GM12864 (cell line): Measurements from ENCODE around the gene NUP133.

Experiments
- DNase-seq: peaks from one replicate; pipeline ENCODE4 v3.0.0-alpha.2; 2011; ENCODE audit warnings: low read depth
- H3K4me3 ChIP-seq: 2 replicates; pipeline ENCODE4 v1.5.1; 2011; ENCODE audit warnings: mild to moderate bottlenecking, low read depth, low read length, control low read depth
- TF ChIP-seq, protein P1 (sequence below): IDR thresholded peaks from 2 replicates; pipeline ENCODE4 v1.5.1; 2011; ENCODE audit warnings: low read depth, mild to moderate bottlenecking, moderate library complexity, low read length, control low read depth, inconsistent platforms; ENCODE audit errors: missing control alignments

Gene NUP133

DNA sequence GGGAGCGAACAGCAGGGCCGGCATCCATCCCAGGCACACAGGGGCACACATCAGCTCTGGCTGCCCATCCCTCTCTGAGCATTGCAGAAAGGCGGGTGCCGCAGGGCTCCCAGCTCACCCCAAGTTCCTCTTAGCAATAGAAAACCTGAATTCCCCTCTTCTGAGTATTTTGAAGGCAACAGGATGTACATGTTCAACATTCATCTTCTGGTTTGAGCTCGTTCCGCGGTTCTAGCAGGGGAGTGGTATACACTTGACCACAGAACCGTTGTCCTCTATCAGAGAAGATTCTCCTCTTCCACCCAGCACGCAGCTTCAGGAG lies 97.8 kb downstream of the NUP133 start:
- H3K4me3 ChIP-seq: no peak overlapping the region
- TF ChIP-seq, protein P1, sequence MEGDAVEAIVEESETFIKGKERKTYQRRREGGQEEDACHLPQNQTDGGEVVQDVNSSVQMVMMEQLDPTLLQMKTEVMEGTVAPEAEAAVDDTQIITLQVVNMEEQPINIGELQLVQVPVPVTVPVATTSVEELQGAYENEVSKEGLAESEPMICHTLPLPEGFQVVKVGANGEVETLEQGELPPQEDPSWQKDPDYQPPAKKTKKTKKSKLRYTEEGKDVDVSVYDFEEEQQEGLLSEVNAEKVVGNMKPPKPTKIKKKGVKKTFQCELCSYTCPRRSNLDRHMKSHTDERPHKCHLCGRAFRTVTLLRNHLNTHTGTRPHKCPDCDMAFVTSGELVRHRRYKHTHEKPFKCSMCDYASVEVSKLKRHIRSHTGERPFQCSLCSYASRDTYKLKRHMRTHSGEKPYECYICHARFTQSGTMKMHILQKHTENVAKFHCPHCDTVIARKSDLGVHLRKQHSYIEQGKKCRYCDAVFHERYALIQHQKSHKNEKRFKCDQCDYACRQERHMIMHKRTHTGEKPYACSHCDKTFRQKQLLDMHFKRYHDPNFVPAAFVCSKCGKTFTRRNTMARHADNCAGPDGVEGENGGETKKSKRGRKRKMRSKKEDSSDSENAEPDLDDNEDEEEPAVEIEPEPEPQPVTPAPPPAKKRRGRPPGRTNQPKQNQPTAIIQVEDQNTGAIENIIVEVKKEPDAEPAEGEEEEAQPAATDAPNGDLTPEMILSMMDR: no peak
- DNase-seq: no peak

DNA sequence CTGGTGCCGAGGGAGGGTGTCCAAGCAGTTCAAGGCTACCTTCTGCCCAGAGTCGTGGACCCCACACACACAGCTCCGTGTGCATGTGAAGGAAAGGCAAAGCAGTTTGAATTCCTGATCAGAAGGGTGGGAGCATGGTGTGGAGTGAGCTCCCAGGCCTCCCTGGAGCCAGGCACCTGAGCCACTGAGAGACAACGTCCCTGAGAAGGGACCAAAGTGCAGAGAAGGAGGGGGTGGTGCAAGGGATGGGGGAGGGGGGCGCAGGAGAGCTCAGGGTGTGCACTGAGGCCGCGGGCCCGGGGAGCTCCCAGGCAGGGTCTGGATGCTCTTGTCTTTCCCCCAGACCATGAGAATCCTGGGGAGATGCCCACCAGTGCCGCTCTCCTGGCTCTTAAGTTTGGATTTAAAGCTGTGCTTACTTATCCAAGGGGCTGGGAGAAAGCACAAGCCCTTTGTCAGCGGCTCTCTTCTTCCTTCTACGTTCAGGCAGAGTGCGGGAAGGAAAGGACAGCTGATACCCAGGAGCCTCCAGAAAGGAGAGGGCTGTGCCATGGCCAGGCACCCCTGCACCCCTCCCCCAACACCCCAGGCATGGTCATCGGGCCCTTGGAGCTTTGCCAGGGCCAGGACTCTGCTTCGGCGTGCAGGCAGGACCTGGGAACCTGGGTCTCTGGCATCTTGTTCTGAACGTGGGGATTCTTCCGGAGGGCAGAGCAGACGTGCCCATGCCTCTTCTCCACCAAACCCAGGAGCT lies 98.3 kb downstream of the NUP133 start:
- no peak for DNase-seq
- TF ChIP-seq, protein P1: no peak
- H3K4me3 ChIP-seq: no peak overlapping the region

DNA sequence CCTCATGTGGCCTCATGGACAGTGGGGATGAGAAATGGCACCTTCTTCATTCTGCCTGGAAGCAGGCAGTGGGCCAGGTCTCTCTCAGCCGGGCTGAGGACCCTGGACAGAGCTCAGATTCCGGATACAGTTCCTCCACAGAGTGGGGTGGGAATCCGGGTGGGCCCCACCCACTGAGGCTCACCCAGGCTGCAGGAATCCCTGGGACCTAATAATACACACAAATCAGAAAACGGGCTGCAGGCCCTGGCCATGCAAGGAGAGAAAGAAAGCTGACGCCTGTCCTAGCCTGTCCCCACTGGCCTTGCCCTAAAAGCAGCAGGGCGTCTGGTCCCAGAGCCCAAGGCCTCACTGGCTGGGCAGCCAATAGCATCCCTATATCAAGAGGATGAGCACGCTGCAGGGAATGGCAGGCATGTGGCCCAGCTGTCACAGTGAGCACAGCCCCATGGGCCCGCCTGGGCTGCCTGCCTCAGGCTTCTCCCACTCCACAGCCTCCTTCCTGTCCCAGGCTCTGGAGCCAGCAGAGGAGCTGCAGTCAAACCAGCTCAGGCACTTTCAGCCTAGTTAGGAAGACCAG lies 99.6 kb downstream of the NUP133 start:
- no peak for DNase-seq
- TF ChIP-seq, protein P1: no peak
- no peak overlapping the region for H3K4me3 ChIP-seq

DNA sequence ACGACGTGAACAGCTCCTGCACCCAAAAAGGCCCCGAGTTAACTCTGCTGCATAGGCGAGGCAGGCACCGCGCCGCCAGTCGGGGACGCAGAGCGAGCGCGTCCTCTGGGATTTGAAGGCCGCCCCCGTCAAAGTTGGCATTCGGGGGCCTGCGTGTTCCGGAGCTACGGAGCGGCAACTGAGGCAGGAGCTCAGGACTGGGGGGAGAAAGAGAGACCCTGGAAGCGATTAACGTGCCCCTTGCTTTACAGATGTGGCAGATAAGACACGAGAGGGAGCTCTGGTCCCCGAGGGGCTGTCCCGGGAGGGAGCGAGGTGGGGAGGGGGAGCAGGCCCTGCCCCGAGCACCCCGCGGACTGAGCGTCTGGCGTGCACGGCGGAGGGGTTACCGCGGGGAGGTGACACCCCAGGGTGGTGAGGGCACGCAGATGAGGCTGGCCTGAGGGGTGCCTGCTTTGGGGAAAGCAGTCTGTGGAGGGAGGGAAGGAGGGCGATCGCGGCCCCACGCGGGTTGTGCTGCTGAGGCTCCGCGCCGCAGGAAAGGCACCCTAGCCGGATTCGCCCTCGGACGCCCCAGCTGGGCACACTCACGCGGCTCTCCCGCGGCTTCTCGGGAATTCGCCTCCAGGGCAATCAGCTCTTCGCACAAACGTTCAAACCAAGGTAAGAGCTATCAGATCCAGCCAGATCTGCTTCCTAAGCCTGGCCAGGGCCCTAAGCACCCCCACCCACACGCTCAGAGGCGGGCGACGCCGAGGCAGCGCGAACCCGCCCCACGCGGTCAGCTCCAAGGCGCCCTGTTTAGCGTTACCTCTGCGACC lies 100.7 kb downstream of the NUP133 start:
- H3K4me3 ChIP-seq: no peak overlapping the region
- TF ChIP-seq, protein P1: no peak
- DNase-seq: no peak

DNA sequence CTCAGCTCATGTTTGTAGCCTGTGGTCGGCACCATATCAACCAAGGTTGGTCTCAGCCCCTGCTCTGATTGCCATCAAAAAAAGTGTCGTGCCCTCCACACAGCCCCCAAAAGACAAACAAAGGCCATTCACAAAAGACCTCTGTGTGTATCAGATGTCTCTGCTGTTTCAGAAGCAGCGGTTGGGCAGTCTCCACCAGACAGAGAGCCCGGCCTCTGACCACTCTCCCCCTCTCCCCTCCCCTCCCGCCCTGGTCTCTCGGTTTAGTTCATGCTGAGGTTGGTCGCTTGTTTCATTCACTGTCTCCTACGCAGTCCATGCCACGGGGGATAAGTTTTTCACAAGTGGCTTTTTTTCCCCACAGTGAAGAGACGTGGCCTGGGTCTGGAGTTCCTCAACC lies 101.3 kb downstream of the NUP133 start:
- DNase-seq: no peak

DNA sequence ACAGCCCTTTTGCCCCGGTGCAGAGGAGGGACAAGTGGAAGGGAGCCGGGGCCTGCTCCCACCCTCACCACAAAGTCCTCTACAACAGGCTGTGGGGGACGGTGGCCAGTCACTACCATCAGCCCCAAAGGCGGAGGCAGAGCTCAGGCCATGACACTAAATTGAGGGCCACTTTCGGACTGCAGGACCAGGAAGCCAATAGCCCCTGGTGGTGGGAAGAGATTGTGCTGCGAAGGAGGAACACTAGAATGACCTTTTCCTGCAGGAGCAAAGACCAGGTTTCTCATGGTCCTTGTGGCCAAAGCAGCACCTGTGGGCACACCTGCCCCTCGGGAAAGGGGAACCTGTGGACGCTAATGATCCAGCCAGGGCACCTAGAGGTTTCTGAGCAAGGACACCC lies 104.6 kb downstream of the NUP133 start:
- TF ChIP-seq, protein P1: no peak
- DNase-seq: no peak
- no peak overlapping the region for H3K4me3 ChIP-seq

More for the DNA sequence above, 101.3 kb downstream of the NUP133 start:
- no peak overlapping the region for H3K4me3 ChIP-seq
- TF ChIP-seq, protein P1: no peak
